Astrocyte (in vitro differentiated cells and primary cell): Measurements from ENCODE around the gene ERAP2.

Experiments
- CTCF ChIP-seq: IDR thresholded peaks from 2 replicates; pipeline ENCODE4 v1.5.1; 2011; ENCODE audit warnings: low read depth, mild to moderate bottlenecking, inconsistent platforms, low read length, moderate library complexity; ENCODE audit not compliant: insufficient read depth
- EZH2 ChIP-seq: IDR thresholded peaks from 2 replicates; pipeline ENCODE4 v1.6.1; 2012; ENCODE audit warnings: mild to moderate bottlenecking, low read length, inconsistent platforms; ENCODE audit not compliant: insufficient read depth

- TF ChIP-seq CTCF (no peak), EZH2 (no peak)
Measured at GRCh38 chr5:96836817-96837216, 39.5 kb upstream of the ERAP2 start.
